K562 (cell line): ENCODE results near the gene SLC2A4. TPM values are rescaled to one million over a fixed set of nuclear protein-coding genes. Genes with fewer than 3 reads are reported as not detected.

Experiments
- BRD9 ChIP-seq: fragments of 450-650 bp; IDR thresholded peaks from 2 replicates; pipeline ENCODE4 v1.6.1; 2018; ENCODE audit warnings: low read depth; ENCODE audit not compliant: partially characterized antibody
- COPS2 ChIP-seq: fragments of 450-650 bp; conservative IDR thresholded peaks from 2 replicates; pipeline ENCODE4 v1.6.1; 2016; ENCODE audit warnings: mild to moderate bottlenecking, moderate library complexity
- CTBP1 ChIP-seq: fragments of 450-650 bp; IDR thresholded peaks from 2 replicates; pipeline ENCODE4 v1.6.1; 2016; ENCODE audit warnings: borderline replicate concordance
- EP400 ChIP-seq: fragments of 450-650 bp; IDR thresholded peaks from 2 replicates; pipeline ENCODE4 v1.6.1; 2017; ENCODE audit warnings: antibody characterized with exemption, mild to moderate bottlenecking, moderate library complexity
- FUS ChIP-seq: fragments of 200-400 bp; formaldehyde crosslinking; optimal IDR thresholded peaks from 2 replicates; pipeline ENCODE3; 2017; ENCODE audit warnings: low read depth, low read length
- HLTF ChIP-seq: fragments of 450-650 bp; IDR thresholded peaks from 2 replicates; pipeline ENCODE4 v1.6.1; 2016
- MAFF ChIP-seq: IDR thresholded peaks from 2 replicates; pipeline ENCODE4 v1.6.1; 2012; ENCODE audit warnings: low read length, improper control_type of control experiment
- TCFL5 ChIP-seq: fragments of 250-450 bp; sonication (Bioruptor Pico); conservative IDR thresholded peaks from 2 replicates; pipeline ENCODE4 v1.6.1; 2021; ENCODE audit warnings: mild to moderate bottlenecking, moderate library complexity, matching md5 sums
- XRCC5 ChIP-seq: fragments of 200-400 bp; formaldehyde crosslinking; IDR thresholded peaks from 2 replicates; pipeline ENCODE4 v1.6.1; 2017; ENCODE audit warnings: low read depth, mild to moderate bottlenecking, low read length
- ZBTB17 ChIP-seq: fragments of 450-650 bp; formaldehyde crosslinking; IDR thresholded peaks from 2 replicates; pipeline ENCODE4 v1.4.0; 2020; ENCODE audit warnings: mild to moderate bottlenecking
- ZNF146 ChIP-seq: IDR thresholded peaks from one replicate; pipeline ENCODE4 v1.6.1; 2018; ENCODE audit warnings: missing compliant biosample characterization; ENCODE audit not compliant: unreplicated experiment
- ZNF165 ChIP-seq: fragments of 250-450 bp; sonication (Bioruptor Pico); IDR thresholded peaks from 2 replicates; pipeline ENCODE4 v1.4.0; 2020; ENCODE audit warnings: borderline replicate concordance
- ZNF444 ChIP-seq: fragments of 250-450 bp; sonication (Bioruptor Pico); IDR thresholded peaks from 2 replicates; pipeline ENCODE4 v1.4.0; 2020; ENCODE audit warnings: mild to moderate bottlenecking, moderate library complexity
- ZNF764 ChIP-seq: fragments of 250-450 bp; sonication (Bioruptor Pico); IDR thresholded peaks from 2 replicates; pipeline ENCODE4 v1.4.0; 2020; ENCODE audit warnings: low read depth, mild to moderate bottlenecking, moderate library complexity
- ZNF77 ChIP-seq: fragments of 250-450 bp; sonication (Bioruptor Pico); IDR thresholded peaks from 2 replicates; pipeline ENCODE4 v1.5.0; 2020
- polyA plus RNA-seq, 8 experiments: library from polyadenylated mRNA; depleted of rRNA in 4 of 8; stranded (reverse) in 5 of 8; unstranded in 3 of 8; fragments of >200 nt; fragmentation: Nextera tagmentation in 2 of 8; fragmentation: Illumina TruSeq in 1 of 8; extraction: Ambion mirVana in 2 of 8; extraction: Trizol in 1 of 8; gene quantifications; 2 replicates each; pipeline versions ENCODE4 v1.2.1 to v1.2.3, GENCODE V29; 2011 to 2014; ENCODE audit warnings: inconsistent platforms in 1 of 8, missing spikeins in 1 of 8
- total RNA-seq, 7 experiments: library from RNA; depleted of rRNA in 6 of 7; stranded (reverse); fragments of >200 nt in 6 of 7; fragmentation: Illumina TruSeq in 2 of 7; extraction: Trizol in 2 of 7; gene quantifications; 2 replicates each; pipeline versions ENCODE4 v1.2.1 to v1.2.3, GENCODE V29; 2011 to 2021; ENCODE audit warnings: low replicate concordance in 1 of 7
- TF ChIP-seq, protein P1 (sequence below): fragments of 150-350 bp; IDR thresholded peaks from 2 replicates; pipeline ENCODE4 v1.6.1; 2014; ENCODE audit warnings: low read depth, mild to moderate bottlenecking, low read length, borderline replicate concordance
- TF ChIP-seq, protein P2 (sequence below): sonication (generic); formaldehyde crosslinking; IDR thresholded peaks from 2 replicates; pipeline ENCODE4 v1.8.1; 2023; ENCODE audit warnings: mild to moderate bottlenecking, missing genetic modification reagents, moderate library complexity
- TF ChIP-seq, protein P3 (sequence below): fragments of 450-650 bp; IDR thresholded peaks from 2 replicates; pipeline ENCODE4 v1.6.1; 2016; ENCODE audit warnings: missing biosample characterization, missing genetic modification characterization
- TF ChIP-seq, protein P4 (sequence below), 3 experiments: fragments of 200-800 bp in 1 of 3; fragments of 250-450 bp in 1 of 3; fragments of 450-650 bp in 1 of 3; sonication (Bioruptor Pico) in 1 of 3; sonication (Bioruptor generic) in 1 of 3; formaldehyde crosslinking in 1 of 3; IDR thresholded peaks; 2 replicates each; pipeline versions ENCODE4 v1.6.1 to v1.8.0; 2016 to 2022; ENCODE audit warnings: mild to moderate bottlenecking in 2 of 3, missing genetic modification characterization in 2 of 3, missing compliant biosample characterization in 1 of 3, moderate library complexity in 1 of 3

Gene SLC2A4
- total and polyA plus RNA-seq, 9 of the 15 experiments (the other 6 are each of a cell fraction or from before 2014, with no cell fraction given) = 0.74 to 3.5 (median 1.6) TPM

DNA sequence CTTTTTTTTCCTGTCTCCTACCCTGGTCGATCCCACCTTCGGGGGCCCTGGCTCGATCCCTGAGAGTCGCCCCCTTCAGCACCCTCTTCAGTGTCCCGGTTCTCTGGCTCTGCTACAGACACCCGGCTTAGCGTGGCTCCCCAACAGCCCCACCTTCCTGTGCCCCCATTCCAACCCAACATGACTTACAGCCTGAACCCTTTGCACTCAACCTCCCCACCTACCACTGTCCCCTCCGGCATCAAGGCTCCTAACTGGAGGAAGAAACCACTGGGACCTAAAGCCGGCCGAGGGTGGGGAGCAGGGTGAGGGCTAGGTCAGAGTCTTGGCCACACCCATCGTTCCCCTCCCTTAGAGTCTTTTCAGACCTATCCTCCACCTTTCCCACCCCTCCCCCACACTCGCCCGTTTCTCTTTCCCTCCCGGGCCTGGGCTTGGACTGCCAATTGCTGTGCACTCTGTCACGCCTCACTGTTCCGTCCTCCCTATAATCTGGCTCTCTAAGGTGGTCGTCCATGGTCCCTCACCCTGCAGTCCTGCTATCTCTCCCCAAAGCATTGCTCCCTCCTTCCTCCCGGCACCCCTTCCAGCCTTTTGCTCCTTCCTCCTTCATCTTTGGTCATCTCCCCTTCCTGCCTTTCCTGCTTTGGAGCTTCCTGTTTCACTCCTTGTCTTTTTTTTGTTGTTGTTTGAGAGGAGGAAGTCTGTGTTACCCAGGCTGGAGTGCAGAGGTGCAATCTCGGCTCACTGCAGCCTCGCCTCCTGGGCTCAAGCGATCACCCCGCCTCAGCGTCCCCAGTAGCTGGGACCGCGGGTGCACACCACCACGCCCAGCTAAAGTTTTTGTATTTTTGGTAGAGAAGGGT is 18.4 kb upstream of the SLC2A4 start (continued):
- TF ChIP-seq, protein P1, sequence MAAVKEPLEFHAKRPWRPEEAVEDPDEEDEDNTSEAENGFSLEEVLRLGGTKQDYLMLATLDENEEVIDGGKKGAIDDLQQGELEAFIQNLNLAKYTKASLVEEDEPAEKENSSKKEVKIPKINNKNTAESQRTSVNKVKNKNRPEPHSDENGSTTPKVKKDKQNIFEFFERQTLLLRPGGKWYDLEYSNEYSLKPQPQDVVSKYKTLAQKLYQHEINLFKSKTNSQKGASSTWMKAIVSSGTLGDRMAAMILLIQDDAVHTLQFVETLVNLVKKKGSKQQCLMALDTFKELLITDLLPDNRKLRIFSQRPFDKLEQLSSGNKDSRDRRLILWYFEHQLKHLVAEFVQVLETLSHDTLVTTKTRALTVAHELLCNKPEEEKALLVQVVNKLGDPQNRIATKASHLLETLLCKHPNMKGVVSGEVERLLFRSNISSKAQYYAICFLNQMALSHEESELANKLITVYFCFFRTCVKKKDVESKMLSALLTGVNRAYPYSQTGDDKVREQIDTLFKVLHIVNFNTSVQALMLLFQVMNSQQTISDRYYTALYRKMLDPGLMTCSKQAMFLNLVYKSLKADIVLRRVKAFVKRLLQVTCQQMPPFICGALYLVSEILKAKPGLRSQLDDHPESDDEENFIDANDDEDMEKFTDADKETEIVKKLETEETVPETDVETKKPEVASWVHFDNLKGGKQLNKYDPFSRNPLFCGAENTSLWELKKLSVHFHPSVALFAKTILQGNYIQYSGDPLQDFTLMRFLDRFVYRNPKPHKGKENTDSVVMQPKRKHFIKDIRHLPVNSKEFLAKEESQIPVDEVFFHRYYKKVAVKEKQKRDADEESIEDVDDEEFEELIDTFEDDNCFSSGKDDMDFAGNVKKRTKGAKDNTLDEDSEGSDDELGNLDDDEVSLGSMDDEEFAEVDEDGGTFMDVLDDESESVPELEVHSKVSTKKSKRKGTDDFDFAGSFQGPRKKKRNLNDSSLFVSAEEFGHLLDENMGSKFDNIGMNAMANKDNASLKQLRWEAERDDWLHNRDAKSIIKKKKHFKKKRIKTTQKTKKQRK = no peak
- TF ChIP-seq HLTF = no peak; the same call in 1 of the 2 replicates
- TF ChIP-seq, protein P2, sequence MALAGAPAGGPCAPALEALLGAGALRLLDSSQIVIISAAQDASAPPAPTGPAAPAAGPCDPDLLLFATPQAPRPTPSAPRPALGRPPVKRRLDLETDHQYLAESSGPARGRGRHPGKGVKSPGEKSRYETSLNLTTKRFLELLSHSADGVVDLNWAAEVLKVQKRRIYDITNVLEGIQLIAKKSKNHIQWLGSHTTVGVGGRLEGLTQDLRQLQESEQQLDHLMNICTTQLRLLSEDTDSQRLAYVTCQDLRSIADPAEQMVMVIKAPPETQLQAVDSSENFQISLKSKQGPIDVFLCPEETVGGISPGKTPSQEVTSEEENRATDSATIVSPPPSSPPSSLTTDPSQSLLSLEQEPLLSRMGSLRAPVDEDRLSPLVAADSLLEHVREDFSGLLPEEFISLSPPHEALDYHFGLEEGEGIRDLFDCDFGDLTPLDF = no peak
- no peak for TF ChIP-seq TCFL5 (CRISPR knock-in tag)
- peak; percentile 92 for TF ChIP-seq BRD9
- no peak for TF ChIP-seq ZNF77
- TF ChIP-seq FUS = no peak
- no peak for TF ChIP-seq ZNF444 (CRISPR knock-in tag)
- 0 out of 2 replicates have a peak, but pooled peaks have one; percentile 25 for TF ChIP-seq EP400
- TF ChIP-seq, protein P3, sequence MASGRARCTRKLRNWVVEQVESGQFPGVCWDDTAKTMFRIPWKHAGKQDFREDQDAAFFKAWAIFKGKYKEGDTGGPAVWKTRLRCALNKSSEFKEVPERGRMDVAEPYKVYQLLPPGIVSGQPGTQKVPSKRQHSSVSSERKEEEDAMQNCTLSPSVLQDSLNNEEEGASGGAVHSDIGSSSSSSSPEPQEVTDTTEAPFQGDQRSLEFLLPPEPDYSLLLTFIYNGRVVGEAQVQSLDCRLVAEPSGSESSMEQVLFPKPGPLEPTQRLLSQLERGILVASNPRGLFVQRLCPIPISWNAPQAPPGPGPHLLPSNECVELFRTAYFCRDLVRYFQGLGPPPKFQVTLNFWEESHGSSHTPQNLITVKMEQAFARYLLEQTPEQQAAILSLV (tag) = no peak
- TF ChIP-seq MAFF = no peak
- no peak for TF ChIP-seq ZNF146 (CRISPR knock-in tag)
- TF ChIP-seq, protein P4, sequence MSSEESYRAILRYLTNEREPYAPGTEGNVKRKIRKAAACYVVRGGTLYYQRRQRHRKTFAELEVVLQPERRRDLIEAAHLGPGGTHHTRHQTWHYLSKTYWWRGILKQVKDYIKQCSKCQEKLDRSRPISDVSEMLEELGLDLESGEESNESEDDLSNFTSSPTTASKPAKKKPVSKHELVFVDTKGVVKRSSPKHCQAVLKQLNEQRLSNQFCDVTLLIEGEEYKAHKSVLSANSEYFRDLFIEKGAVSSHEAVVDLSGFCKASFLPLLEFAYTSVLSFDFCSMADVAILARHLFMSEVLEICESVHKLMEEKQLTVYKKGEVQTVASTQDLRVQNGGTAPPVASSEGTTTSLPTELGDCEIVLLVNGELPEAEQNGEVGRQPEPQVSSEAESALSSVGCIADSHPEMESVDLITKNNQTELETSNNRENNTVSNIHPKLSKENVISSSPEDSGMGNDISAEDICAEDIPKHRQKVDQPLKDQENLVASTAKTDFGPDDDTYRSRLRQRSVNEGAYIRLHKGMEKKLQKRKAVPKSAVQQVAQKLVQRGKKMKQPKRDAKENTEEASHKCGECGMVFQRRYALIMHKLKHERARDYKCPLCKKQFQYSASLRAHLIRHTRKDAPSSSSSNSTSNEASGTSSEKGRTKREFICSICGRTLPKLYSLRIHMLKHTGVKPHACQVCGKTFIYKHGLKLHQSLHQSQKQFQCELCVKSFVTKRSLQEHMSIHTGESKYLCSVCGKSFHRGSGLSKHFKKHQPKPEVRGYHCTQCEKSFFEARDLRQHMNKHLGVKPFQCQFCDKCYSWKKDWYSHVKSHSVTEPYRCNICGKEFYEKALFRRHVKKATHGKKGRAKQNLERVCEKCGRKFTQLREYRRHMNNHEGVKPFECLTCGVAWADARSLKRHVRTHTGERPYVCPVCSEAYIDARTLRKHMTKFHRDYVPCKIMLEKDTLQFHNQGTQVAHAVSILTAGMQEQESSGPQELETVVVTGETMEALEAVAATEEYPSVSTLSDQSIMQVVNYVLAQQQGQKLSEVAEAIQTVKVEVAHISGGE (CRISPR knock-in tag; IDR thresholded peaks at IDR 0.05) = no peak
- no peak for TF ChIP-seq ZBTB17
- peak; percentile 61; the same call in 1 of the 2 replicates for TF ChIP-seq CTBP1
- TF ChIP-seq ZNF165 (CRISPR knock-in tag) = no peak
- TF ChIP-seq ZNF764 = no peak
- no peak for TF ChIP-seq XRCC5
- no peak for TF ChIP-seq COPS2
